Hematopoietic multipotent progenitor cell treated with erythropoietin and hydrocortisone succinate and interleukin-3 and kit ligand, for 8 days (in vitro differentiated cells): ENCODE data around the gene PLAC9.
"Not testable (repeated sequence)": the region's sequence is repeated elsewhere in the genome, so short reads cannot be mapped to it uniquely, and the experiment has no call there.

Experiments
- DNase-seq: peaks from one replicate; pipeline ENCODE4 v3.0.0-alpha.2; 2015

Gene PLAC9

DNA sequence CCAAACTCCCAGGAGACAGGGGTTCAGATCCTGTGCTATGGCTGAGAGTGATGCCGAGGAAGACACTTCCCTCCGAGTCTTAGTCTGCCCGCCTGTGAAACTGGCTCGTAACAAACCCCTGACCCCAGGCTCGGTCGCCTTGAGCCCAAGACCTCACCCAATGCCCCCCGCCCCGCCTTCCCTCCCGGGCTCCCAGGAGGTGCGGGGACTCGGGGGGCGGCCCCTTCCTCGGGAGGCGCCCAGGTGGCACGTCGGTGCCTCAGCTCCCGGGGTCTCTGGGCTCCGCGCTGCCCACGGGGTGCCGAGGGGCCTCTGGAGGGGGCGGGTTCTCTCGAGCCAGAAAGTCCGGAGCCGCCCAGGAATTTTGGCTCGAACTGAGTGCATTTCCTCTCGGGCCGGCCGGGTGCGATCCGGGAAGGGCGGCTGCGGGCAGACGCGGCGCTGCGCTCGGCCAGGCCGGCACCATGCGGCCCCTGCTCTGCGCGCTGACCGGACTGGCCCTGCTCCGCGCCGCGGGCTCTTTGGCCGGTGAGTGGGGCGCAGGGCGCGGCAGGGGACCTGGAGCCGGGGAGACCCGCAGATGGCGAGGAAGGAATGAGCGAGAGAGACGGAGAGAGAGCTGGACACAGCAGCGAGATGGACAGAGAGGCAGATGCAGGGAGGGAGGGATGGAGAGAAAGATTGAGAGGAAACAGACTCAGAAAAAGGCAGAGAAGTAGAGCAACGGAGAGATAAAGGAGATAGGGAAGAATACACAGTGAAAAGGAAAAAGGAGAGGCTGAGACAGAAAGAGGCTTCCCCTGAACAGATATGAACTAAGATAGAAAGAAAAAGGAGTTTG is at the start of gene PLAC9:
Gene PLAC9, plus strand, starts transcription at position 432 of the 841 bp plus-strand sequence. Its CDS starts 33 bp downstream, at position 465.
- DNase-seq: no peak

DNA sequence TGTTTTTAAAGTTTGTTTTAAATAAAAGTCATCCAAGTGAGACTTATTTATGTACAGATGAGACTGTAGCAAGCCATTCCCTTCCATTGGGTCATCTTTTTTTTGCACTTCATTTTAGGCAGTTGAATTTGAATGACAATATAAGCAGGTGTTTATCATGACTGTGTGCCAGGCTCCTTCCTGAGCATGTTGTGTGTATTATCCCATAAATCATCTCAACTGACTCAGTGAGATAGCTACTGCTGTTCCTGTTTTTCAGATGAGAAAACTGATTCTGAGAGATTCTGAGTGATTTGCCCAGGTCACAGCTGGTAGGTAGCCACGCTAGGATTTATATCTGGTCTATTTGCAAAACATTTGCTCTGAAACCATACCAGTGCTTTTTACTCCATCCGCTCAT is 42.4 kb upstream of the PLAC9 start:
- no peak for DNase-seq

DNA sequence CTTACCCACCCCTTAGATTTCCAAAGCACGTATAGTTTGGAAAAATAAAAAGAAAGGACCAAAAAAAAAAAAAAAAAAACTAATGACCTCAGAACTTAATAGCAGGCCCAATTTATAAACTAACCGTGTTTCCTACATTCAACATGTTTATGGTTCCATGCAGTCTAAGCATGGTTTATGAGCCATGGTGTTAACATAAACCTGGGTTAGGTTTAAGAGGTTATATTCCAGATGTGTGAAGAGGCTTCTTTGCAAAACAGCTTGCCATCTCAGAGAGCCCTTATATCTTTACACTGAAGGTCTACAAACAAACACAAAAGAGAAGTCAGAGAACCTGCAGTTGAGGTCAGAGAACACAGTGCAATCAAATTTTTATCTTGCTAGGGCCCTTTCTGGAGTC is 38.3 kb upstream of the PLAC9 start:
- no peak for DNase-seq

- DNase-seq: not testable (repeated sequence)
These were observed 34.3 kb upstream of the PLAC9 start for GRCh38 chr10:80098272-80098671.

DNA sequence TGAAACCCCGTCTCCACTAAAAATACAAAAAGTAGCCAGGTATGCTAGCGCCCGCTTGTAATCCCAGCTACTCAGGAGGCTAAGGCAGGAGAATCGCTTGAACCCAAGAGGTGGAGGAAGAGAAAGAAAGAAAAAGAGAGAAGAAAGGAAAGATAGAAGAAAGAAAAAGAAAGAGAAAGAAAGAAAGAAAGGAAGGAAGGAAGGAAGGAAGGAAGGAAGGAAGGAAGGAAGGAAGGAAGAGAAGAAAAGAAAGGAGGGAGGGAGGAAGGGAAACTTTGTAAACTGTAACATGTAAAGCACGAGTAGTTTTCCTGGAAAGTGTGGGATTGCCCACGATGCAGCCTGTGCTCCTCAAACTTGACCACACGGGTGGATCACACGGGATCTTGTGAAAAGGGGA is 33.2 kb upstream of the PLAC9 start:
- not testable (repeated sequence) for DNase-seq

GRCh38 chr10:80100116-80100515 is 32.4 kb upstream of the PLAC9 start:
- no peak for DNase-seq

DNA sequence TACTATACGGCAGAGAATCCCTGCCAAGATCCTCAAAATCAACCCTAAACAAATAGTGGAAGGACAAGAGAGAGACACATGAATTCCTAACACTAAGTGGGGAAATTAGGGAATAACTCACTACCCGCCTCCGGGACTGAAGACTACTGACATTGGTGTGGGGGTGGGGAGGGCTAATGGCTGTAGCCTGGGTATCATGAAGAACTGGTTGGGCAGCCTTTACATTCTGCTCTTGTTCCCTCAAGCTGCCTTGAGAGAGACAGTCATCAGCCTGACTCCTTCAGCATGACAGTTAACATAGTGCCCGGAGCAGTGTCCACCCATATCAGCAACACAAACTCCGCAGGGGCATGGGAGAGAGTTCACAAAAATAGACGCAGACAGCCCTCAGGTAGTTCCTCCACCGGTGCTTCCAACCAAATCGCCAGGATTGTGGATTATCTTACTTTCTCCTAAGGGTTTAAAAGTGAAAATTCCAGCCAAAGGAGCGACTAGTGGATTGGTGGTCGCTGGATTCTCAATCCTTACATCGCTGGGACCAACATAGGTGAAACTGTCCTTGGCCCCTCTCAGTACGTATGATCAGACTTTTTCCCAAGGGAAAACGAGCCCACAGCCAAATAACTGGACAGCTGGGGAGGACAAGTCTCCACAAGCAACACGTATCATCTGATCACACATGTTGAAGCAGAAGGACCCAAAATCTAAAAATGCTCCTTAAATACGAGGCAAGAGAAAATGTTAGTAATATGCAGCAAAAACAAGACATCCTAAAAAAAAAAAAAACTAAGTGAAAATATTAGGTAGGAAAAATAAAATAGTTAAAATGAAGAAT is 31.5 kb upstream of the PLAC9 start:
- no peak for DNase-seq

- no peak for DNase-seq
These were observed 28.2 kb upstream of the PLAC9 start for GRCh38 chr10:80104066-80104926.

DNA sequence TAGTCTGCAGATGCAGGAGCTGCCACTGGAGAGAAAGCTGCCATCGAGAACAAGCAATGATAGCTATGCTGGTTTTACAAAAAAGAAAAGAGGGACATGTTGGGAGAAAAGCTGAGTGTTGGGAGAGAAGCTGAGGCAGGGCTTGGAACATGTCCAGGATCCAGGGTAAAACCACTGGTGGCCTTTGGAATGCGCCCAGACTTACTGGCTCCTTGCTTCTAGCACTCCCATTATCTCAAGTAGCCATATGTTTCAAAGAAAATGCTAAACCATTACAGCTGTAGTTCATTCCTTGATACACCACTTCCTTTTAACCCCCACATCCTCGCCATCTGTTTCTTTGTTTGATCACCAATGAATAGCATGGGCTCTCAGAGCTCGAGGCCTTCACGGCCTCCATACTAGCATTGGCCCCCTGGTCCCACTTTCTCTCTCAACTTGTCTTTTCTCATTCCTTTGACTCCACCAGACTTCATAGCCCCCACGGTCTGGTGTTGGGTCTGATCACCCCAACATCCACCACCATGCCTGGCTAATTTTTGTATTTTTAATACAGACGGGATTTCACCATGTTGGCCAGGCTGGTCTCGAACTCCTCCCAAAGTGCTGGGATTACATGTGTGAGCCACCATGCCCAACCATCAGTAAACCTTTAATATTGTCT is 23.8 kb upstream of the PLAC9 start:
- no peak for DNase-seq

- DNase-seq: no peak
These were observed 21.5 kb upstream of the PLAC9 start for GRCh38 chr10:80110986-80111385.

DNA sequence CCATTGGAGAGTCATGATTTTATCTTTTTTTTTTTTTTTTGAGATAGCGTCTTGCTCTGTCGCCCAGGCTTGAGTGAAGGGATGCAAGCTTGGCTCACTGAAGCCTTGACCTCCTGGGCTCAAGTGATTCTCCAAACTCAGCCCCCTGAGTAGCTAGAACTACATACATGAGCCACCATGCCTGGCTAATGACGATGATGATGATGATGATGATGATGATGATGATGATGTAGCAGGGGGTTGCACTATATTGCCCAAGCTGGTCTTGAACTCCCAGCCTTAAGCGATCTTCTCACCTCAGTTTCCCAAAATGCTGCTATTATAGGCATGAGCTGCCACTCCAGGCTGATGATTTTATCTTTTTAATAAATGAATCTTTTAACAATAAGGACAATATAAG is 13.9 kb upstream of the PLAC9 start:
- no peak for DNase-seq

- DNase-seq: no peak
These were observed 10.3 kb upstream of the PLAC9 start for GRCh38 chr10:80122110-80122710.

DNA sequence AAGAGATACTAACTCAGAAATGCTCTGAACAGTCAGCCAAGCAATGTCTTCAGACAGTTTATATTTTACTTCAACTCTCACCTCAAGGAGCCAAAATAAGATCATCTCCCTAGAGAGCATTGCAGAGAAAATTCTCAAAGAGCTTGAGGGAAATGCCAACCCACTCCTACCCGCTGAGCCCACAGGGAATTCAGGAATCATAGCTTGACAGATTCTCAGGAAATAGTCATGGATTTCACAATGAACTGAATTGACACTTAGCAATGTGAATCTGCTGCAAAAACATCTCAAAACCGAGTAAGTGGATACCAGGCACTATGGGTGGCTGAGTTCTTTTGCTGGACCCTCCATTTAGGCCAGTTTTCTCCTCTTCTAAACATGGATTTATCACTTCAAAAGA is 9.8 kb upstream of the PLAC9 start:
- no peak for DNase-seq

GRCh38 chr10:80126876-80127275 is 5.7 kb upstream of the PLAC9 start:
- no peak for DNase-seq

DNA sequence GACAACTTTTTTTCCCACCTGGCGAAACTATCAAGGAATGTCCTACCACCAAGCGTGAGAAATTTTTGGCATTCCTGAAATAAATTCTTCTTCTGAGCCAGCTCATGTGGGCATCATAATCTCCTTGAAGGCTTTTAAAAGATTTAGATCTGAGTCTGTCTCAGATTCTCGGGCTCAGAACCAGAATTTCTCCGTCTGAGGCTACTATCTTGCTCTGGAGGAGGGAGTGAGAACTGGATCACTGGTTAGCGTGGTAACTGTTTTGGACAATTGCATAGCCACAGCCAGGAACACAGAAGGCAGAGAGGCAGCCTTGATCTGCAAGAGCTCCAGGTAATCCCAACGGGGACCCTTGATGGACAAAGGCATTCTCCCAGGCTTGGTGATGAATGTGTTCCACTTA is 1.0 kb upstream of the PLAC9 start:
- DNase-seq: no peak

DNA sequence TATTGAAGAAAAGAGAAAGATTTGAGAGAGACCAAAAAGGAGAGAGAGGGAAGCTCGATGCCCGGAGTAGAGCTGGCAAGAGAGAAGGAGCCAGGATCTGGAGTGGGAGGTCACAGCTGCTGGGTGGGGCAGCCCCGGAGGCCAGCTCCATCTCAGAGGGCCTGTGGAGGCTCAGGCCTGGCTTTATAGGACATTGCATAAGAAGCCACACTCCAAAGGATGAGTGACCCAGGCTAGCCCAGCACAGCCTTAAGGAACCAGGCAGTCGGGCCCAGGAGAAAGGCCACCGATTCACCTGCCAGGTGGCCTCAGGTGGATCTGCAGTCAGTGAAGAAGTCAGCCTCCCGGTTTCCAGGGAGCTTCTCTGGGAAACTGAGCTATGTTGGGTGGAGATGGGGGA is 676 bp downstream of the PLAC9 start:
- DNase-seq: no peak

GRCh38 chr10:80133687-80134086 is 1.2 kb downstream of the PLAC9 start:
- not testable (repeated sequence) for DNase-seq

- DNase-seq: no peak
These were observed 3.6 kb downstream of the PLAC9 start for GRCh38 chr10:80136134-80136571.

DNA sequence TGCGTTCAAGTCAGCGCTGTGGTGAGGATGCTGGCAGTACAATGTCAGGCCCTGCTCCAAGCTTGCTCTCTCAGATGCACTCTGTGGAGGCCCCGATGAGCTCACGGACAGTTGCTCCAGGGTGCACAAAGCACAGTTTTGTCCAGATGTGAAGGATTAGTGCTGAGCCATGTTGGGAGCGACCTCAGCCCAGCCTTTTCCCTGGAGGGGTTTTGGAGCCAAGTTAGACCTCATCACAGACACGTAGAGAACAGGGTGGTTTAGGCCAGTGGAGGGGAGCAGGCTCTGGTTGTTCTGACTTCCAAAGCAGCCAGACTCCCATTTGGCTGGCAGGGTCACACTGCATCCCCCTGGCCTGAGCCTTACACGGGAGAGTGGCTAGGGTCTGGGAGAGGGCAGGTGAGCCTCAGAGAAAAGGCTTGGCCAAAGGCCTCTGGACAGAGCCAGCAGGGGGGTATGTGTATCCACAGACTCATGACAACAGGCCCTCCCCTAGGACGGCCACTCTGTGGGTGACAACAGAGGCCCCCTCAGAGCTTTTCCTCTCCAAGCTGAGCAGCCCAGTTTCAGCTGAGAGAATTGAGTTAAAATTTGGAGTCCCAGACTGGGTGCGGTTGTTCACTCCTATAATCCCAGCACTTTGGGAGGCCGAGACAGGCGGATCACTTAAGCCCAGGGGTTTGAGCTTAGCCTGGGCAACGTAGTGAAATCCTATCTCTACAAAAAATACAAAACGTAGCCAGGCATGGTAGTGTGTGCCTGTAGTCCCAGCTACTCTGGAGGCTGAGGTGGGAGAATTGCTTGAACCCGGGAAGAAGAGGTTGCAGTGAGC is 4.7 kb downstream of the PLAC9 start:
- no peak for DNase-seq

DNA sequence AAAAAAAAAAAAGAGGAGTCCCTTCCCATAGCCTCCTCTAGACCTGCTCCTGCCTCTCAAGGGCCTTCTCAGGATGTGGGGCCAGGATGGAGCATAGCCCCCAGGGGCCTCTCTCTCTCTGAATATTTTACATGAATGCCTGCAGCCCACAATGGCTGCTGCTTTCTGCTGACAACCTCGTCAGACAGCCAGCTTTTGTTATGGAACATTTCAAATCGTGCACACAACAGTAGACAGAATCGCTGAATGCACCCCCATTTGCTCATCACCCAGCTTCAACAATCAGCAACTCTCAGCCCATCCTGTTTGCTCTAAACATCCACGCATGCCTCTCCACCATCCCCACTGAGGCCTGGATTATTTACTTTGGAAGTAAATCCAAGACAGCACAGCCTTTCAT is 5.4 kb downstream of the PLAC9 start:
- no peak for DNase-seq

DNA sequence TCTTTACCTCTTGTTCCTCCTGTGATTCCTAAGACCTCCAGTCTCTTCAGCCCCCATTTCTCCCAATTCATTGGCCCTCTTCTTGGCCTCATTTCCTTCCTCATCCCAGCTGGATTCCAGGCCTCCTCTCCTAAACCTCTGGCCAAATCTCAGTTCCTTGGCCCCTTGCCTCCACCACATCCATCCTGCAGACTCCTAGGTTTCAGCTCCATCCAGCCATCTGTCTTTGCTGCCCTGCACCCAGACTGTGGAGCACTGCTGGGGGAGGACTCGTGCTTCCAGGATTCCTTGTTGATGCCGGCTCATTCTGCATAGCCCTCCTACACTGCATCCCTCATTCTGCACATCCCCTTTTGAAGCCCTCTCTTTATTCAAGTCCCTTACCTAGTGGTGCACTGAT is 6.7 kb downstream of the PLAC9 start:
- no peak for DNase-seq
